ENCODE measurements around the gene ENTPD1.

ENTPD1 gene

DNA sequence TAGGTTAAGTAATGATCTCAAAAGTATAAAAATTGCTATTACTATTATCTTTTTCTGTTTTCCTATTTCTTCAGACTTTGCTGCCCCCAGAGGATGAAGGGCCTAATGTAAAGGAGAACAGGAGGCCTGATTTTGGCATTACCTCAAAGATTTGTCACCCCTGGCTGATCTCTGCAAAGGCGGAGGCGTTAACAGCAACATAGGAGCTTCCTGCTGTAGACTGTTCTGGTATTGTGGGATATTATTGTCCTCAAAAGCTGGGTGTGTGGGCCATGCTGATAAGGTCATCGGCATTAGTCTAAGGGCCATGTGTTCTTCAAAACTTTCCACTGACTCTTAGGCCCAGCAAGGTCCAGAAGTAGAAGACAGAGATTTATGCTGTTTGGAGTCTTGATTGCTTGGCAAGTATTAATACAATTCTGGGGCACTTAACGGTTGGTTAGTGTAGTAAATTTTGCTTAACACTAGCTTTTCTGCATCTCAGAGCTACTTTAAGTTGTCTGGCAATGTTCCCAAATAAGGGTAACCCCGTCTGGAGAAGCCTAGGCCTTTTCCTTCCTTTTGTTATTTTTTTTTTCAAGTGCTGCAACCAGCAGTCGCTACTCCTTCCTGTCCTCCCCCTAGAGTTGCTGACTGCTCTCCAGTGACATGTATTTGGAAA is 14.0 kb upstream of the ENTPD1 start:
- Histone ChIP-seq H3K27me3 (ENCODE audit: control insufficient read depth, insufficient read depth, low read length) (no peaks in the 10 kb centered on the region), H3K36me3 (ENCODE audit: control insufficient read depth, insufficient read depth, low read length) (no peaks in the 10 kb centered on the region), H3K27ac (ENCODE audit: low read depth, low read length) (peak overlapping the region; percentile 42), H3K9ac (ENCODE audit: low read length) (no peak overlapping the region), H3K4me3 (ENCODE audit: low read length) (peak overlapping the region; percentile 19), H3K4me1 (ENCODE audit: control insufficient read depth, insufficient read depth, low read length) (peaks cover 12% of the 10 kb centered on the region)

GRCh38 chr10:95742485-95742884 is 13.5 kb upstream of the ENTPD1 start:
- H3K9ac ChIP-seq (ENCODE audit: low read length): no peak overlapping the region
- H3K36me3 ChIP-seq (ENCODE audit: control insufficient read depth, insufficient read depth, low read length): no peaks in the 10 kb centered on the region
- no peaks in the 10 kb centered on the region for H3K27me3 ChIP-seq (ENCODE audit: control insufficient read depth, insufficient read depth, low read length)
- H3K4me1 ChIP-seq (ENCODE audit: control insufficient read depth, insufficient read depth, low read length): peaks cover 12% of the 10 kb centered on the region
- no peak overlapping the region for H3K4me3 ChIP-seq (ENCODE audit: low read length)
- peak overlapping the region; percentile 42 for H3K27ac ChIP-seq (ENCODE audit: low read depth, low read length)

DNA sequence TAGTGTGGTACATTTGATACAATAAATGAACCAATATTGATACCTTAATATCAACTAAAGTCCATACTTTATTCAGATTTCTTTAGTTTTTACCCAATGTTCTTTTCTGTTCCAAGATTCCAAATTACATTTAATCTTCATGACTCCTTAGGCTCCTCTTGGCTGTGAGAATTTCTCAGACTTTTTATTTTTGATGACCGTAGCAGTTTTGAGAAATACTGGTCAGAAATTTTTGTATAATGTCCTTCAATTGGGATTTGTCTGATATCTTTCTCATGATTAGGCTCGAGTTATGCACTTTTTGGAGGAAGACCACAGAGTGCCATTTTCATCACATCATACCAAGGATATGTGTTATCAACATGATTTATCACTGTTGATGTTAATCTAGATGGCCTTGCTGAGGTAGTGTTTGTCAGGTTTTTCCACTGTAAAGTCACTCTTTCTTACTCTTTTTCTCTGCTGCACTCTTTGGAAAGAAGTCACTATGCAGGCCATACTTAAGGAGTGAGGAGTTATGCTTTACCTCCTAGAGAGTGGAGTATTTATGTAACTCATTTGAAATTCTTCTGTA is 12.9 kb upstream of the ENTPD1 start:
- no peak overlapping the region for H3K4me3 ChIP-seq (ENCODE audit: low read length)
- no peaks in the 10 kb centered on the region for H3K36me3 ChIP-seq (ENCODE audit: control insufficient read depth, insufficient read depth, low read length)
- no peaks in the 10 kb centered on the region for H3K27me3 ChIP-seq (ENCODE audit: control insufficient read depth, insufficient read depth, low read length)
- no peak overlapping the region for H3K9ac ChIP-seq (ENCODE audit: low read length)
- H3K27ac ChIP-seq (ENCODE audit: low read depth, low read length): peak overlapping the region; percentile 43
- H3K4me1 ChIP-seq (ENCODE audit: control insufficient read depth, insufficient read depth, low read length): peaks cover 12% of the 10 kb centered on the region

GRCh38 chr10:95745501-95745900 is 10.5 kb upstream of the ENTPD1 start:
- no peak overlapping the region for H3K4me3 ChIP-seq (ENCODE audit: low read length)
- H3K27ac ChIP-seq (ENCODE audit: low read depth, low read length): no peak overlapping the region
- no peaks in the 10 kb centered on the region for H3K36me3 ChIP-seq (ENCODE audit: control insufficient read depth, insufficient read depth, low read length)
- H3K27me3 ChIP-seq (ENCODE audit: control insufficient read depth, insufficient read depth, low read length): no peaks in the 10 kb centered on the region
- peaks cover 12% of the 10 kb centered on the region for H3K4me1 ChIP-seq (ENCODE audit: control insufficient read depth, insufficient read depth, low read length)
- H3K9ac ChIP-seq (ENCODE audit: low read length): no peak overlapping the region

DNA sequence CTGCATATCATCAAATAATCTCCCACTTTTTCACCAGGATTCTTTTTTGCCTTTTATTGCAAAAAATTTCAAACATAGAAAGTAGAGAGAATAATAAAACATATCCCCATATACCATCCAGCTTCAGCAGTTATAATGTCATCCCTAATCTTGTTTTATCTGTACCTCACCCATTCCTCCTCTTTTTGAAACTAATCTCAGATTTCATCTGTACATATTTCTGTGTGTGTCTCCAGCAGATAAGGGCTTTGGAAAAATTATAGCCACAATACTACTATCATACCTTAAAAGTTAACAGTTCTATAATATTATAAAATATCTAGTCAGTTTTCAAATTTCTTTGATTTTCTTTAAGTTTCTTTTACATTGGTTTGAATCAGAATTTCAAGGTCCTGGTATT is 7.6 kb upstream of the ENTPD1 start:
- Histone ChIP-seq H3K9ac (ENCODE audit: low read length) (no peak overlapping the region), H3K4me1 (ENCODE audit: control insufficient read depth, insufficient read depth, low read length) (no peaks in the 10 kb centered on the region), H3K27me3 (ENCODE audit: control insufficient read depth, insufficient read depth, low read length) (no peaks in the 10 kb centered on the region), H3K36me3 (ENCODE audit: control insufficient read depth, insufficient read depth, low read length) (no peaks in the 10 kb centered on the region), H3K4me3 (ENCODE audit: low read length) (no peak overlapping the region), H3K27ac (ENCODE audit: low read depth, low read length) (no peak overlapping the region)

DNA sequence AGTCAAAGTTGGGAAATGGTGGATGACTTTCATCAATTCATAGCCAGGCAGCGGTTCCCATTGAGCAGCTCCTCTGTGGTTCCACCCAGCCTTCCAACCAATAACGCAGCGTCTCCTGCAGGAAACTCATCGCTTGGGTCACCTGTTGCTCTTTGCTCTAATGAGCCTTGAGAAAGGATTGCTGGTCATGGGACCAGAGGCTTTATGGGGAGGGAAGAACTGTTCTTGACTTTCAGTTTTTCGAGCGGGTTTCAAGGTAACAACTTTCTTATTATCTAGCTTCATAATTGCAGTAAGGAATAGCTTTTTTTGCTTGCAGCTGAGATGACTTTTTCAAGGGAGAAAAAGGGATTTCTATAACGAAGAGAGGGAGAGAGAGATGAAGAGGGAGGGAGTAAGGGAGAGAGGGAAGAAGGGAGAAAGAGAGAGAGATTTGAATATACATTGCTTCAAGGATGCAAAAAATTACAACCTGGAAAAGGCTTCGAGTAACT is 405 bp upstream of the ENTPD1 start:
- Histone ChIP-seq H3K27me3 (ENCODE audit: control insufficient read depth, insufficient read depth, low read length) (no peaks in the 10 kb centered on the region), H3K36me3 (ENCODE audit: control insufficient read depth, insufficient read depth, low read length) (no peaks in the 10 kb centered on the region), H3K4me1 (ENCODE audit: control insufficient read depth, insufficient read depth, low read length) (peaks cover 24% of the 10 kb centered on the region), H3K27ac (ENCODE audit: low read depth, low read length) (peak overlapping the region; percentile 84), H3K4me3 (ENCODE audit: low read length) (peak overlapping the region; percentile 65), H3K9ac (ENCODE audit: low read length) (no peak overlapping the region)

- Histone ChIP-seq H3K27ac (ENCODE audit: low read depth, low read length) (peak overlapping the region; percentile 84), H3K36me3 (ENCODE audit: control insufficient read depth, insufficient read depth, low read length) (no peaks in the 10 kb centered on the region), H3K4me3 (ENCODE audit: low read length) (peak overlapping the region; percentile 65), H3K27me3 (ENCODE audit: control insufficient read depth, insufficient read depth, low read length) (no peaks in the 10 kb centered on the region), H3K4me1 (ENCODE audit: control insufficient read depth, insufficient read depth, low read length) (peaks cover 24% of the 10 kb centered on the region), H3K9ac (ENCODE audit: low read length) (peak overlapping the region; percentile 34)
Observed at GRCh38 chr10:95756809-95757684, 1.1 kb downstream of the ENTPD1 start.

GRCh38 chr10:95758351-95759025 is 2.5 kb downstream of the ENTPD1 start:
- Histone ChIP-seq H3K9ac (ENCODE audit: low read length) (no peak overlapping the region), H3K27ac (ENCODE audit: low read depth, low read length) (peak overlapping the region; percentile 72), H3K27me3 (ENCODE audit: control insufficient read depth, insufficient read depth, low read length) (no peaks in the 10 kb centered on the region), H3K4me3 (ENCODE audit: low read length) (peak overlapping the region; percentile 30), H3K36me3 (ENCODE audit: control insufficient read depth, insufficient read depth, low read length) (no peaks in the 10 kb centered on the region), H3K4me1 (ENCODE audit: control insufficient read depth, insufficient read depth, low read length) (peaks cover 24% of the 10 kb centered on the region)

DNA sequence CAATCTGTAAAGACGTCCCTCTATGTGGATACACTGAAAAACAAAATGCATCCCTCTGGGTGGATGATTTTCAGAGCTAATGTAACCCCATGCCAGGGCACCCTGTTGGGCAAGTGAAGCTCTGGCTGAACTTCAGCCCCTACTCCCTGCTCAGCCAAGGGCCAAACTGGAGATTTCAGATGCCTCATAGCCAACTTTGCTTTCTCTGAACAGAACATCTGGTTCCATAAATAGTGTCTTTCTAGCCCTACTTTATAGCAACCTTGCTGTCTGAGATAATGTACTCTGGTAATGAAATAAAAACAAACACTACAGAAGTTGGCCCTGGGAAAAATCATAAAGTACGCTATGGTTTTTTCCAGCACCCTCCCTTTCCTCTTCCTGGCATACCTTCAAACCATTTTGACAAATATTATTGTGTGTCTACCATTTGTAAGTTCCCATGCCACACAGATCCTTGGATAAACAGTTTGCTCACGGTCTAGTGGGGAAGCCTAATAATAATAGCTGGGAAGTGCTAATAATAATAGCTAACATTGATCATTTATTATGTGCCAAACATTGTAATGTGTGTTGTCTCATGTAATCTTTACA is 3.4 kb downstream of the ENTPD1 start:
- no peaks in the 10 kb centered on the region for H3K36me3 ChIP-seq (ENCODE audit: control insufficient read depth, insufficient read depth, low read length)
- peaks cover 24% of the 10 kb centered on the region for H3K4me1 ChIP-seq (ENCODE audit: control insufficient read depth, insufficient read depth, low read length)
- no peak overlapping the region for H3K4me3 ChIP-seq (ENCODE audit: low read length)
- no peaks in the 10 kb centered on the region for H3K27me3 ChIP-seq (ENCODE audit: control insufficient read depth, insufficient read depth, low read length)
- H3K9ac ChIP-seq (ENCODE audit: low read length): no peak overlapping the region
- H3K27ac ChIP-seq (ENCODE audit: low read depth, low read length): peak overlapping the region; percentile 72

DNA sequence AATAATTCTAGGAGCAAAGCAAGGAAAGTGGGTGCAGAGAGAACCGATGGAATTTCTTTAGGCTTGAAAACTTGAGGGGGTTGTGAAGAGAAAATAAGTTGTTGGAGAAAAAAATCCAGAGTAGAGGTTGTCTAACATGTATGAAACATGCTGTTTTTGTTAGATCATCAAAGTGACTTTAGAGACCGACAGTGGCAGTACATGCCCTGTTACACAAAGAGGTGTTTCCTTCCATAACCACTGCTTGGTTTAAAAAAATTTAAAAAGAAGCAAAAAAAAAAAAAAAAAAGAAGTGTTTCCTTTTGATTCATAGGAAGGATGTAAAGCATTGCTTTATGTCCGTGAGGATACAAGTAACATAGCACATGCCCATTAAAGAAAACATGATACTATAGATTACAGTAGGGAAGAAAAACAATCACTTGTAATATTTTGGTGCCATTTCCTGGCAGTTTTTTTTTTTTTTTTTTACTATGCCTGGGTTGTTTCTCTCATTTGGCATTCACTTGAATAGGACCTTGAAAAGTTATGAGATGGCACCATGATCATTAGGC is 6.1 kb downstream of the ENTPD1 start:
- Histone ChIP-seq H3K27ac (ENCODE audit: low read depth, low read length) (no peak overlapping the region), H3K4me1 (ENCODE audit: control insufficient read depth, insufficient read depth, low read length) (peaks cover 23% of the 10 kb centered on the region), H3K9ac (ENCODE audit: low read length) (no peak overlapping the region), H3K4me3 (ENCODE audit: low read length) (no peak overlapping the region), H3K27me3 (ENCODE audit: control insufficient read depth, insufficient read depth, low read length) (no peaks in the 10 kb centered on the region), H3K36me3 (ENCODE audit: control insufficient read depth, insufficient read depth, low read length) (no peaks in the 10 kb centered on the region)

DNA sequence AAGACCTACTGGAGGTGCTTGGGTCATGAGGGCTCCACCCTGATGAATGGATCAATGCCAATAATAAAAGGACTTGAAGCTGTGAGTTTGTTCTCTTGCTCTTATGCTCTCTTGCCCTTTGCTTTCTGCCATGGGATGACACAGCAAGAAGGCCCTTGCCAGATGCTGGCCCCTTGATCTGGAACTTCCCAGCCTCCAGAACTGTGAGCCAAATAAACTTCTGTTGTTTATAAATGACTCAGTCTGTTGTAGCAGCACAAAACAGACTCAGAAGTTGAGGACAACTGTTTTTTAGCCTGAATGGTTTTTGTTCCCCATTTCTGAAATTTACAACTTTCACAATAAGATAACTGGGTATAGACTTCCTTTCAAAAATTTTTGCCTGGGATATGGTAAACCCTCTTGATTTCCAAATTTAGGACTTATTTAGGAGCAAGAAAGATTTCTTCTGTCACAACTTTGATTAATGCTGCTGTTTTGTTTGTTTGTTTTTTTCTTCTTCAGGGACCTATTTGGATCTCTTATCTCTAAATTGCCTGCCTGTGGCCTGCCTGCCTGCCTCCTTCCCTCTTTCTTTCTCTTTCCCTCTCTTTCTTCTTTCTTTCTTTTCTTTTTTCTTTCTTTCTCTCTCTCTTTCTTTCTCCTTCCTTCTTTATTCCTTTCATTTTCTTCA is 12.1 kb downstream of the ENTPD1 start:
- Histone ChIP-seq H3K4me3 (ENCODE audit: low read length) (no peak overlapping the region), H3K27ac (ENCODE audit: low read depth, low read length) (no peak overlapping the region), H3K9ac (ENCODE audit: low read length) (no peak overlapping the region), H3K4me1 (ENCODE audit: control insufficient read depth, insufficient read depth, low read length) (no peaks in the 10 kb centered on the region), H3K27me3 (ENCODE audit: control insufficient read depth, insufficient read depth, low read length) (no peaks in the 10 kb centered on the region), H3K36me3 (ENCODE audit: control insufficient read depth, insufficient read depth, low read length) (no peaks in the 10 kb centered on the region)

All from rectal smooth muscle tissue (tissue), 1 donor.